Activated CD4-positive, alpha-beta T cell treated with anti-CD3 and anti-CD28 coated beads, Interleukin-2, Interleukin-6, amounts not matched to agents 100 ng/mL and 50 ng/mL, durations not matched to agents 16 hours and 8 hours (primary cell): ENCODE measurements around the gene GPC5.
"Not testable (repeated sequence)": the region's sequence is repeated elsewhere in the genome, so short reads cannot be mapped to it uniquely, and the experiment has no call there.

Experiments
- DNase-seq: peaks from one replicate; pipeline ENCODE4 v3.0.0-alpha.2; 2020

The GPC5 gene

DNA sequence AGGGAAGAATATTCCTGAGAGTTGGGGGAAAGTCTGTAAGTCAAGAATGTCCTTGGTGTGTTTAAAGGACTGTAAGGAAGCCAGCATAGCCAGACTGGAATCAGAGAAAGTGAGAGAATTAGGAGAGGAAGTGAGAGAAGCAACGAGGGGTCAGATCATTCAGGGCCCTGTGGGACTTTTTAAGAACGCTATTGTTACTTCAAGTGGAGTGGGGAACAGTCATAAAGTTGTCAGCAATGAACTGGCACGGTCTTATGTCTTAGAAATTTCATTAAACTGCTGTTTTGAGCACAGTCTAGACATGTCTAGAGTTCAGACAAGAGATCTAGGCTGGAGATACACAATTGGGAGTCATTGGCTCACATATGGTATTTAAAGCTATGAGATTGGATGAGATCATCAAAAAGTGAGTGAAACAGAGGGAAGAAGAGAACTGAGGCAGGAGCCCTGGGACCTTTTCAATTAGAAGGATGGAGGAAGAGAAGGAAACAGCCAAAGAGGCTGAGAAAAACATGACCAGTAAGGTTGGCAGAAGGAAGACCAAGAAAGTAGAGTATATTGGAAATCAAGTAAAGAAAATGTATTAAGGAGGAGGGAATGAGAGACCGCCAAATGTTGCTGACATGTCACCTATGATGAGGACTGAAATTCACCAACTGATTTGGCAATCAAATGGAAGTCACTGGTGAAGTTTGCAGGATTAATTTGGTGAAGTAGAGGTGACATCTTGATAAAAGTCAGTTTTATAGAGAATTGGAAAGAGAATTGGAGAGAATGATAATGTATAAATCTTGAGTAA lies 263.5 kb downstream of the GPC5 start:
- DNase-seq, result no peak

- no peak for DNase-seq
Observed at GRCh38 chr13:91664039-91664438, 265.6 kb downstream of the GPC5 start.

GRCh38 chr13:91667486-91667885 lies 269.1 kb downstream of the GPC5 start:
- DNase-seq, result no peak

GRCh38 chr13:91668866-91669495 lies 270.6 kb downstream of the GPC5 start:
- DNase-seq, result no peak

DNA sequence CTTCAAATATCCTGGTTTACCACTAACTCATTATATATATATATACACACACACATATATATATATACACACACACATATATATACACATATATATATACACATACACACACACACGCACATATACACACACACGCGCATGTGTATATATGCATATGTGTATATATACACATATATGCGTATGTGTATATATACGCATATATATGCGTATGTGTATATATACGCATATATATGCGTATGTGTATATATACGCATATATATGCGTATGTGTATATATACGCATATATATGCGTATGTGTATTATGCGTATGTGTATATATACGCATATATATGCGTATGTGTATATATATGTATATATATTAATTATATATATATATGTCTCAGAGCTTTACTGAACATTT lies 275.9 kb downstream of the GPC5 start:
- DNase-seq, result not testable (repeated sequence)

DNA sequence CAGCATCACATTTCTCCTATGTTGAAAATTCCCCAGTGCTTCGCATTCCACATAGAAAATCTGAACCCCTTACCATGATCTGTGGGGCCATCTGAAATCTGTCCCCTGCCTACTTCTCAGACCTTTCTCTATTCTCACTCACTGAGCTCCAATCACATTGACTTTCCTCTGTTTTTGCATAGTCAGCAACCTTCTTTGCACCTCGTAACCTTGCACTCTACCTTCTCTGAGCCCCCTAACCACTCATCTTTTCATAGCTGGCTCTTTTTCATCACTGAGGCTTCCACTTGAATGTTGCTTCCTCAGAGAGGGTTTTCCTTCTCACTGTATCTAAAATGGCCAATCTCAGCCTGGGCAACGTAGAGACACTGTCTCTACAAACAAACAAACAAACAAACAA lies 286.3 kb downstream of the GPC5 start:
- no peak for DNase-seq

DNA sequence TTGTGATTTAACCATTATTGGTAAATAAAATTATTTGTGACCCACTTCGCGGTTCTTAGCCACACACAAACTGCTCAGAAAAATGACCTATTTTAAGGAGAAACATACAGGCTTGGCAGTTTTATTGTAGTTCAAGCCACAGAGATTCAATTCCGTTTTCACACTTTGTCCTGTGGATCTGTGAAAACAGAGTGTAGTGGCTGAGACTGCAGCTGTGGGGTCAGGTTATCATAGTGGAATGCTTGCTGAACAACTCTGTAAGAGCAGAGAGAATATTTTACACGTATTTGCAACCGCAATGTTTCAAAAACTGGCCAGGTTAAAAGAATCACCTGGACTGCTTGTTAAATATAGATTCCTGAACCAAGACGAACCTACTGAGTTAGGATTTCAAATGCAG lies 292.5 kb downstream of the GPC5 start:
- no peak for DNase-seq

DNA sequence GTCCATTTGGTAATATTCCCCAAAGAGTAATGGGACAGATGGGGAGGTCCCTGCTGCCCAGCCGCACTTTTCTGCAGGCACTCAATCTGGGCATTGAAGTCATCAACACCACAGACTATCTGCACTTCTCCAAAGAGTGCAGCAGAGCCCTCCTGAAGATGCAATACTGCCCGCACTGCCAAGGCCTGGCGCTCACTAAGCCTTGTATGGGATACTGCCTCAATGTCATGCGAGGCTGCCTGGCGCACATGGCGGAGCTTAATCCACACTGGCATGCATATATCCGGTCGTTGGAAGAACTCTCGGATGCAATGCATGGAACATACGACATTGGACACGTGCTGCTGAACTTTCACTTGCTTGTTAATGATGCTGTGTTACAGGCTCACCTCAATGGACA lies 295.0 kb downstream of the GPC5 start:
- DNase-seq, result no peak

- DNase-seq, result no peak
Observed at GRCh38 chr13:91698308-91698707, 299.9 kb downstream of the GPC5 start.

DNA sequence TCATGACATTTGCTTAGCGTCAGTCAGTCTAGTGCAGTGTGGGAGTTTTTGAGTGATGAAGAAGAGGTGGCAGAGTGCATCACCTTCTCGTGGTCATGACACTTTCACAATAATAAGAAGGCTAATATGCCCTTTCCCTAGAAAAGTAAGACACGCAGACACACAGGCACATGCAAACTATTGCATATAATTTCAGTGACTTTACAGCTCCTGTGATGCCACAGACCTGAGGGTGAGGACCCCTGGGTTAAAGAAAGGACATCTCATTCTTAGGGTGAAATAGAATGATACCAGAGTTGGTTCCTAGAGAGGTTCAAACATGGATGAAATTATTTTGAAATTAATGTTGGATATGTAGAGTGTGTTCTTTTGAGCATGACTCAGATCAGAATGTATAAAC lies 300.3 kb downstream of the GPC5 start:
- no peak for DNase-seq

DNA sequence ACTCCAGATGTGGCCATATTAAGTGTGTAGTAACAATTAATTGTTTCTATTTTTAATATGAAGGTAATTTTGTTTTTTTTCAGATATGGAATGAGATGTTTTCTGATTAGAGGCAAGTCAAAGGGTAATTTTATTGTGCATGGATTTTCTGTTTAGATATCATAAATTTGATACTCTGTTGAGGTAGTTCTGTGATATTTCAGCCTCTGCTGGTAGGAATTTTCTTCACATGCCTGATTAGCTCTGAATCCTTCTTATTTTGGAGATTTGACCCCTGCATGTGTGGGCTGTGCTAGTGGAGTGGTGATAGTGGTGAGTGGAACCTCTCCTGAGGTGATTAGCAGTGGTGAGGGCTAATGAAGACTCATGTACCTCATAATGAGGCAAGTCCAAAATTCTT lies 301.4 kb downstream of the GPC5 start:
- DNase-seq, result no peak

DNA sequence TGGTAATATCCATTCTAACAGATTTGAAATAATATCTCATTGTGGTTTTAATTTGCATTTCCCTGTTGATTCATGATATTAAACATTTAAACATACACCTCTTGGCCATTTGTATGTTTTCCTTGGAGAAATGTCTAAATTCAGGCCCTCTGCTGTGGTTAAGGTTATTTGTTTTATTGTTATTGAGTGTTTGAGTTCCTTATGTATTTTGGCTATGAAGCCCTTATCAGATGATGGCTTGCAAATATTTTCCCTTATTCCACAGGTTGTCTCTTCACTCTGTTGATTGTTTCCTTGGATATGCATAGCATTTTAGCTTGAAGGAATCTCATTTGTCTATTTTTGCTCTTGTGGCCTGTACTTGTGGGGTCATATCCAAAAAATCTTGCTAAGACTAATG lies 303.6 kb downstream of the GPC5 start:
- DNase-seq, result no peak

DNA sequence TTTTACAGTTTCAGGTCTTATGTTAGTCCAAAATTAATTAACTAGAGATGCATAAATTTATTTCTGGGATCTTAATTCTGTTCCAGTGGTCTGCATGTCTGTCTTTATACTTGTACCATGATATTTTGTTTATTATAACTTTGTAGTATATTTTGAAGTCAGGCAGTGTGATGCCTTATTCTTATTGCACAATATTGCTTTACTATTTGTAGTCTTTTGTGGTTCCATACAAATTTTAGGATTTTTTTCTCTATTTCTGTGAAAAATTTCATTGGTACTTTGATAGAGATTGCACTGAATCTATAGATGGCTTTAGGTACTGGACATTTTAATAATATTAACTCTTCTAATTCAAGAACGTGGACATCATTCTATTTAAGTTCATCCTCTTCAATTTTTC lies 304.0 kb downstream of the GPC5 start:
- DNase-seq, result no peak

GRCh38 chr13:91704398-91704797 lies 306.0 kb downstream of the GPC5 start:
- no peak for DNase-seq

GRCh38 chr13:91708558-91708957 lies 310.1 kb downstream of the GPC5 start:
- no peak for DNase-seq

DNA sequence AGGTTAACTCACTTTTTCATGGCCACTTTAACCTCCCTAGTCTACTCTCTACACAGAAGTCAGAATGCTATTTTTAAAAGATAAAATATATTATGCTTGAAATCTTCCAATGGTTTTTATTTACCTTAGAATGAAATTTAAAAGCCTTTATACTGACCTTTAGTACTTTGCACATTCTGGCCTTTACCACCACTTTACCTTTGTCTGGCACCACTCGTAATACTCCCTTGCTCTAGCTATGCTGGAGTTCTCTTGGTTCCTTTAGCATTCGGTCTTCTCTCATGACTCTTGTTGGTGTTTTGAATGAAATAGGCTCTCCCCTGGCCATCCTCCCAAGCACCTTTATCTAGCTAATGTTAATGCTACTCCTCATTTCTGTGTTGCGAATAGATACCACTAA lies 310.8 kb downstream of the GPC5 start:
- no peak for DNase-seq

GRCh38 chr13:91710733-91711132 lies 312.3 kb downstream of the GPC5 start:
- DNase-seq, result no peak

- no peak for DNase-seq
Observed at GRCh38 chr13:91714855-91715254, 316.4 kb downstream of the GPC5 start.

DNA sequence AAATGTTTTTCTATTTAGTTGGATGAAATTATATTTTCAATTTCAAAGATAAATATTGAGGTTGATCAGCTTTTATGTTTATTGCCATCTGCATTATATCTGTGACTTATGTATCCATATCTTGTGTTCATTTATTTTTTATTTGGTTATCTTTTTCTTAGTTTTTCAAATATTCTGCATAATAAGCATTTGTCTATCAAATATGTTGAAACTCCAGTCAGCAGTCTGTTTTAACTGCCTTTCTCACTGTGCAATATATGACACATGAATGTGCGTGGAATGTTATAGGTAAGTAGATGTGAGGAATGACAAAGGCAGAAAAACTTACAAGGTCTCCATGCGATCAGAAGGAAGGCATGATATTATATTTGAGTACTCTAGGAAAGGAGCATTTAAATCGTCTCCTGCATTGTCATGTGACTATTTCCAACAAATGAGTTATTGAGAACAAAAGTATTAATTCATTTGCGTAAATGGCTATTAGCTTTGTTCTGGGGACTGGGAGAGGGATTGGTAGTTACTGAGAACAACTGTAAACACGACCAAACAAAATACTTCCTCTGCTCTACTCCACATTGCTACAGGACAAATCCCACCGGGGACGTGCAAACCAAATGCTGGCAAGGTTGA lies 318.1 kb downstream of the GPC5 start:
- no peak for DNase-seq

DNA sequence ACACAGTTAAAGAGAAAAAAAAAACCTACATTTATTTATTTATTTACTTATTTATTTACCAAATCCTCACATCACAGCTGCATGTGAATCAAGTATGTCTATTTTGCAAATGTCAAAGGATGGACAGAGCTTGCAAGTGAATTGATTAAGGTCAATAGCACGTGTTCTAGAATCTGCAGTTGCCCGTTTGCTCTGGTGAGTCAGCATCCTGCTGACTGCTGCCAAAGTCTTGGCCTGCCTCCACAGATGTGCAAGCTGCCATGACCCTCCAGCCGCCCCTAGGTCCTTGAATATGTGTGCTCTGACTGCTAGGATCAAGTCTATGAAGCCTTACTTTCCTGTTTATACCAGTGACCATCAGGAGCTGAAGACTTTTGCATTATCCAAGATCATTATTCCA lies 320.6 kb downstream of the GPC5 start:
- DNase-seq, result no peak

GRCh38 chr13:91721413-91721812 lies 323.0 kb downstream of the GPC5 start:
- no peak for DNase-seq

DNA sequence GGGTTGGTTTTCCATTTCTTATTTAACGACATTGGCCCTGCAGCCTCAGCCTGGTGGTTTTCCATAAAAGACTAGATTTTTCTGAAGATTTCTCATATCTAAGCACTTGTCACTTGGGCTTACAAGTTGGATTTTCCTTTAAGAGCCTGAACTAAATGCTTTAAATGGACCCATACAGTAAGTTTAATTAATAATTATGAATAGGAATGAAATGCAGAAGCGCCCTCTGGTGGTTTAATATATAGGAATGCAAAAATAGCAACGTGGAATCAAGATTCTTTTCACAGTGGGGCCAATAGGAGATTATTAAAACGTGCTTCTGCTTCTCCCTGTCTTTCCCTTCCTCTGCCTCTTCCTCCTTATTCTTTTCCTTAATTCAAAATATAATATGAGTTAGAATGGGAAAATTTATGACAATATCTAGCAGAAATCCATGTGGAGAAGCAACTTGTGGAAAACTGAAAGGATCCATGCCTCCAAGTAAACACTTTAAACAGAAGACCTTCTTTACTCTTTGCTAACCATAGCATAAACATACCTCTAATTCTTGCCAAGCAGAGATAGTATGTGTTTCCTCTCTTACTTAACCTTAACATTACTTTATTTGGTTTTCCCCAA lies 324.0 kb downstream of the GPC5 start:
- DNase-seq, result peak; percentile 22

GRCh38 chr13:91724591-91724990 lies 326.2 kb downstream of the GPC5 start:
- DNase-seq, result no peak

- no peak for DNase-seq
Observed at GRCh38 chr13:91725646-91726045, 327.2 kb downstream of the GPC5 start.
